Uterus (tissue), 2 donors: ENCODE measurements around the gene DOCK4.

Experiments used
- CTCF ChIP-seq, 4 experiments: fragments of 200-600 bp in 2 of 4; fragments of 450-650 bp in 2 of 4; sonication (generic) in 2 of 4; IDR thresholded peaks; one replicate each; pipeline ENCODE4 v1.5.1; 2016 to 2019; ENCODE audit warnings: antibody characterized with exemption in 4 of 4, mild to moderate bottlenecking in 2 of 4, moderate library complexity in 1 of 4
- POLR2A ChIP-seq, 2 donors: fragments of 450-650 bp; IDR thresholded peaks; one replicate each; pipeline ENCODE4 v1.6.1; 2016; ENCODE audit warnings: antibody characterized with exemption in 2 of 2, mild to moderate bottlenecking in 1 of 2, moderate library complexity in 1 of 2

DNA sequence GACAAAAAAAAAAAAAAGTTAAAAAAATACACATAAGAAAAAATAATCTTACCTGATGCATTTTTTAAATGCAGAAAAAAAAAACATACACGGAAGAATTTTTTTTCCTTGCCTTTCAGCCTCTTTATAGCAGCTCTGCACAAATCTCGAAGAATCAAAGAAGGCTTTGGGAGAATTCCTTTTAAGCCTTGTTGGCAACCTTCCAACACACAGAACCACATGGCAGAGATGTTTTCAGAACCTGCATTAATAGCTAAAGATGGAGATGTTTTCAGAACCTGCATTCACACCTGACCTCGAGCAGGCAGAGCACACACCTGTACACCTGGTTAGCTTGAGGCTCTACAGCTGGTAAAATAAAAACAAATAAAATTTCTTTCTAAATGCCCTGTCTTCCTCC is 65.6 kb downstream of the DOCK4 start:
- TF ChIP-seq CTCF (IDR thresholded peaks at IDR 0.05): no peak
- TF ChIP-seq POLR2A (IDR thresholded peaks at IDR 0.05): no peak
